Measurements from ENCODE around the gene ESYT3. TPM values are rescaled to one million over a fixed set of nuclear protein-coding genes. Genes with fewer than 3 reads are reported as not detected.
A peak's percentile ranks its signal among the peaks of the same experiment; 100 is the strongest.

ESYT3 gene
- total RNA-seq, 2 experiments from 2014 or later, result 0.22 TPM; not detected in 1

DNA sequence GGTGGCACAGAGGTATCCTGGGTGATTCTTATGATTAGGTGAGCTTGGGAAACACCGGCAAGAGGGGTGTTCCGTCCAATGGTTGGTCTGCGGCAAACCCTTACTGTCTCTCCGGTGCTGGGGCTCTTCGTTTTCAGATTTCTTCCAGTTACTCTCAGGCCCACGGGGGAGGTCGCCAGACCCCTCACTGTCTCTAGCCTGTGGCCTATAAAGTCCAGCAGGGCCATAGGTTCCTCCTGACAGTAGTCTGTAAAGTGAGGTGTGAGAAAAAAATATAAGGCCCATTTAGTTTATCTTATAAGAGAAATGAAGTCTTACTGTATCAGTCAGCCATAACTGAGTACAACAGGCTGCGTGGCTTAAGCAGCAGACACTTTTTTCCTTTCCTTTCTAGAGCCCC, 1.4 kb downstream of the ESYT3 start:
- ChIA-PET POLR2A (no interaction called here), CTCF (no interaction called here)
- Mint-ChIP-seq H3K36me3 (ENCODE audit: low read depth) (no peaks in the 10 kb centered on the region), H3K27ac (no peak overlapping the region), H3K4me1 (ENCODE audit: low read depth) (peaks cover 16% of the 10 kb centered on the region), H3K27me3 (peaks cover 71% of the 10 kb centered on the region), H3K4me3 (peak overlapping the region; percentile 65), H3K9me3 (no peaks in the 10 kb centered on the region)
- no peak for ATAC-seq (ENCODE audit: poor library complexity)
- Histone ChIP-seq H3K27me3 (ENCODE audit: control insufficient read depth in 1 of 2, insufficient read depth in 2 of 2, low read length in 2 of 2) (peaks cover 19 to 42% of the 10 kb centered on the region in 2 experiments), H3K9me3 (ENCODE audit: control insufficient read depth in 1 of 2, insufficient read depth in 1 of 2, low read length in 2 of 2) (peaks cover 0 to 13% of the 10 kb centered on the region in 2 experiments), H3K4me1 (ENCODE audit: insufficient read depth, low read length) (peaks cover 20% of the 10 kb centered on the region), H3K27ac (ENCODE audit: low read depth in 1 of 2, low read length in 2 of 2) (no peak overlapping the region), H3K4me3 (ENCODE audit: low read length) (no peak overlapping the region), H3K36me3 (ENCODE audit: insufficient read depth, low read length) (no peaks in the 10 kb centered on the region)
- TF ChIP-seq, protein P1, sequence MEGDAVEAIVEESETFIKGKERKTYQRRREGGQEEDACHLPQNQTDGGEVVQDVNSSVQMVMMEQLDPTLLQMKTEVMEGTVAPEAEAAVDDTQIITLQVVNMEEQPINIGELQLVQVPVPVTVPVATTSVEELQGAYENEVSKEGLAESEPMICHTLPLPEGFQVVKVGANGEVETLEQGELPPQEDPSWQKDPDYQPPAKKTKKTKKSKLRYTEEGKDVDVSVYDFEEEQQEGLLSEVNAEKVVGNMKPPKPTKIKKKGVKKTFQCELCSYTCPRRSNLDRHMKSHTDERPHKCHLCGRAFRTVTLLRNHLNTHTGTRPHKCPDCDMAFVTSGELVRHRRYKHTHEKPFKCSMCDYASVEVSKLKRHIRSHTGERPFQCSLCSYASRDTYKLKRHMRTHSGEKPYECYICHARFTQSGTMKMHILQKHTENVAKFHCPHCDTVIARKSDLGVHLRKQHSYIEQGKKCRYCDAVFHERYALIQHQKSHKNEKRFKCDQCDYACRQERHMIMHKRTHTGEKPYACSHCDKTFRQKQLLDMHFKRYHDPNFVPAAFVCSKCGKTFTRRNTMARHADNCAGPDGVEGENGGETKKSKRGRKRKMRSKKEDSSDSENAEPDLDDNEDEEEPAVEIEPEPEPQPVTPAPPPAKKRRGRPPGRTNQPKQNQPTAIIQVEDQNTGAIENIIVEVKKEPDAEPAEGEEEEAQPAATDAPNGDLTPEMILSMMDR (IDR thresholded peaks at IDR 0.05), result no peak
- intact Hi-C loops (cut with DNase I, micrococcal nuclease), result no loop called here
- no peak for DNase-seq

DNA sequence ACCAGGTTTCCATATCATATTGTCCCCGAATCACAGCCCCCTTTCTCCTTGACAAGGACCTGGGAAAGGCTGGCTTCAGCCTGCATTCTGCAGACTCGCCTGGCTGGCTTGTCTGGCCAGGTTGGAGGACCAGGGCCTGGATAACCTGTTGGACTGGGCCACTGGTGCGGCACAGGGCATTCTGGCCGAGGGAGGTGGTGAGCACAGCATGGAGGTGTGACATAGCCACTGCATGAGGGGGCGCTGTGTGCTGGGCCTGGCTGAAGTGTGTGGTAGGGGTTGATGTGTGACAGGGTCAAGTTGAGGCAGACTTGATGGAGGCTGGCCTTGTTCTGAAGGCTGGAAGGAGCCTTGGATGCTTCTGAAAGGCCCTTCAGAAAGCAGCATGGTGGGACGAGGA, 2.9 kb downstream of the ESYT3 start:
- CTCF ChIA-PET, result no interaction called here
- Histone ChIP-seq H3K27me3 (ENCODE audit: control insufficient read depth in 1 of 2, insufficient read depth in 2 of 2, low read length in 2 of 2) (peaks cover 19 to 42% of the 10 kb centered on the region in 2 experiments), H3K4me1 (ENCODE audit: insufficient read depth, low read length) (peaks cover 20% of the 10 kb centered on the region), H3K4me3 (ENCODE audit: low read length) (no peak overlapping the region), H3K36me3 (ENCODE audit: insufficient read depth, low read length) (no peaks in the 10 kb centered on the region), H3K27ac (ENCODE audit: low read depth in 1 of 2, low read length in 2 of 2) (no peak overlapping the region), H3K9me3 (ENCODE audit: control insufficient read depth in 1 of 2, insufficient read depth in 1 of 2, low read length in 2 of 2) (peaks cover 0 to 13% of the 10 kb centered on the region in 2 experiments)
- H3K27ac Mint-ChIP-seq, result no peak overlapping the region
- intact Hi-C loops (cut with DNase I, micrococcal nuclease), result no loop called here
- no peaks in the 10 kb centered on the region for H3K9me3 Mint-ChIP-seq
- no peak overlapping the region for H3K4me3 Mint-ChIP-seq
- peaks cover 16% of the 10 kb centered on the region for H3K4me1 Mint-ChIP-seq (ENCODE audit: low read depth)
- TF ChIP-seq, protein P1 (IDR thresholded peaks at IDR 0.05), result no peak
- DNase-seq (no peak), ATAC-seq (ENCODE audit: poor library complexity) (no peak)
- no peaks in the 10 kb centered on the region for H3K36me3 Mint-ChIP-seq (ENCODE audit: low read depth)
- H3K27me3 Mint-ChIP-seq, result peaks cover 60% of the 10 kb centered on the region
- POLR2A ChIA-PET, result no interaction called here

DNA sequence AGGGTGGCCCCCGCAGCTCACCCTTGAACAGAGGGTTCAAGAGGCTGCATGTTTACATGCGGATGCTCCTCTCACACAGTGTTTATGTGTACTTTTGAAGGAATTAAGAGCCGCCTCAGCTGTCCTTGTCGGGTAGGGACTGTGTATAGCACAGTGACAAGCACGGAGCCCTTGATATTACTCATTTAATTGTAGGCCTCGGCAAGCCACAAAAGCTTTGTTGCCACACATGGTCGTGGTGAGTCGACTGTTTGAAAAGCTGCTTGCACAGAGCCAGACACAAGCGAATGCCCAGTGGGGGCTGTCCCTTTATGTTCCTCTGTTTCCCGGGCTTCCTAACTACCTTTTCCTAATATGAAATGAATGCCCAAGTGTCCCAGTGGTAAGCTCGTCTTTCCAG, 4.5 kb downstream of the ESYT3 start:
- Mint-ChIP-seq H3K9me3 (no peaks in the 10 kb centered on the region), H3K36me3 (ENCODE audit: low read depth) (no peaks in the 10 kb centered on the region), H3K4me1 (ENCODE audit: low read depth) (peaks cover 9% of the 10 kb centered on the region), H3K4me3 (no peak overlapping the region), H3K27ac (no peak overlapping the region), H3K27me3 (peaks cover 46% of the 10 kb centered on the region)
- peaks cover 0 to 11% of the 10 kb centered on the region in 2 experiments for H3K9me3 ChIP-seq (ENCODE audit: control insufficient read depth in 1 of 2, insufficient read depth in 1 of 2, low read length in 2 of 2)
- H3K36me3 ChIP-seq (ENCODE audit: insufficient read depth, low read length), result no peaks in the 10 kb centered on the region
- ATAC-seq (ENCODE audit: poor library complexity) (no peak), DNase-seq (no peak)
- peaks cover 17% of the 10 kb centered on the region for H3K4me1 ChIP-seq (ENCODE audit: insufficient read depth, low read length)
- intact Hi-C loops (cut with DNase I, micrococcal nuclease), result no loop called here
- ChIA-PET CTCF (no interaction called here), POLR2A (no interaction called here)
- no peak overlapping the region for H3K27ac ChIP-seq (ENCODE audit: low read depth in 1 of 2, low read length in 2 of 2)
- H3K27me3 ChIP-seq (ENCODE audit: control insufficient read depth in 1 of 2, insufficient read depth in 2 of 2, low read length in 2 of 2), result peaks cover 15 to 30% of the 10 kb centered on the region in 2 experiments
- H3K4me3 ChIP-seq (ENCODE audit: low read length), result no peak overlapping the region
- TF ChIP-seq, protein P1 (IDR thresholded peaks at IDR 0.05), result no peak

Measured in CD4-positive, alpha-beta T cell (primary cell).